HepG2 (cell line): ENCODE measurements around the gene GPHN.
"Not testable (repeated sequence)": the region's sequence is repeated elsewhere in the genome, so short reads cannot be mapped to it uniquely, and the experiment has no call there.

Experiments
- ARID3A ChIP-seq: IDR thresholded peaks from 2 replicates; pipeline ENCODE4 v1.6.1; 2012; ENCODE audit warnings: low read depth, low read length, improper control_type of control experiment
- BRCA1 ChIP-seq: sonication (generic); formaldehyde crosslinking; IDR thresholded peaks from 2 replicates; pipeline ENCODE4 v1.4.0; 2020; ENCODE audit warnings: missing genetic modification reagents
- CSRNP1 ChIP-seq: sonication (generic); formaldehyde crosslinking; IDR thresholded peaks from 2 replicates; pipeline ENCODE4 v1.8.1; 2023; ENCODE audit warnings: mild to moderate bottlenecking, missing genetic modification reagents
- CTCF ChIP-seq: sonication (generic); formaldehyde crosslinking; IDR thresholded peaks from 2 replicates; pipeline ENCODE4 v1.5.0; 2020; ENCODE audit warnings: mild to moderate bottlenecking, missing genetic modification reagents, moderate library complexity
- EP300 ChIP-seq, 3 experiments: sonication (generic) in 1 of 3; formaldehyde crosslinking in 1 of 3; IDR thresholded peaks; 2 replicates each; pipeline versions ENCODE4 v1.5.1 to v1.6.1; 2011 to 2020; ENCODE audit warnings: low read depth in 2 of 3, low read length in 2 of 3, borderline replicate concordance in 1 of 3, improper control_type of control experiment in 1 of 3, mild to moderate bottlenecking in 1 of 3, missing genetic modification reagents in 1 of 3, moderate library complexity in 1 of 3
- FOXM1 ChIP-seq: sonication (generic); formaldehyde crosslinking; IDR thresholded peaks from 2 replicates; pipeline ENCODE4 v1.5.0; 2020; ENCODE audit warnings: missing genetic modification reagents
- HNRNPL ChIP-seq: fragments of 200-400 bp; formaldehyde crosslinking; IDR thresholded peaks from 2 replicates; pipeline ENCODE4 v1.6.1; 2017; ENCODE audit warnings: mild to moderate bottlenecking, low read depth, low read length
- PBX3 ChIP-seq: sonication (generic); formaldehyde crosslinking; IDR thresholded peaks from 2 replicates; pipeline ENCODE4 v1.8.1; 2023; ENCODE audit warnings: missing genetic modification reagents, inconsistent platforms, borderline replicate concordance
- PITX1 ChIP-seq: sonication (generic); formaldehyde crosslinking; IDR thresholded peaks from 2 replicates; pipeline ENCODE4 v1.5.1; 2020; ENCODE audit warnings: mild to moderate bottlenecking, missing genetic modification reagents
- REPIN1 ChIP-seq: sonication (generic); formaldehyde crosslinking; IDR thresholded peaks from 2 replicates; pipeline ENCODE4 v1.8.0; 2022; ENCODE audit warnings: missing genetic modification reagents, low read depth, mild to moderate bottlenecking, borderline replicate concordance
- ZNF274 ChIP-seq: sonication (generic); formaldehyde crosslinking; IDR thresholded peaks from 2 replicates; pipeline ENCODE4 v1.5.1; 2020; ENCODE audit warnings: mild to moderate bottlenecking, missing genetic modification reagents
- ZNF280D ChIP-seq: sonication (generic); formaldehyde crosslinking; IDR thresholded peaks from 2 replicates; pipeline ENCODE4 v1.5.1; 2020; ENCODE audit warnings: mild to moderate bottlenecking, missing genetic modification reagents
- ZNF431 ChIP-seq: sonication (generic); formaldehyde crosslinking; IDR thresholded peaks from 2 replicates; pipeline ENCODE4 v1.9.0; 2022; ENCODE audit warnings: missing genetic modification reagents, low read depth, mild to moderate bottlenecking, borderline replicate concordance
- ZSCAN31 ChIP-seq: sonication (generic); formaldehyde crosslinking; IDR thresholded peaks from 2 replicates; pipeline ENCODE4 v1.5.0; 2020; ENCODE audit warnings: low read depth, mild to moderate bottlenecking, missing genetic modification reagents

GRCh38 chr14:66715313-66715712 lies 207.4 kb downstream of the GPHN start:
- TF ChIP-seq CTCF (CRISPR knock-in tag); PITX1 (CRISPR knock-in tag); ZSCAN31 (CRISPR knock-in tag); CSRNP1 (CRISPR knock-in tag); EP300 (IDR thresholded peaks at IDR 0.05; ENCODE audit: low read depth in 2 of 2, low read length in 2 of 2); EP300 (CRISPR knock-in tag; IDR thresholded peaks at IDR 0.05; ENCODE audit: borderline replicate concordance); ZNF431; BRCA1; ARID3A; REPIN1 (CRISPR knock-in tag); ZNF280D (CRISPR knock-in tag); FOXM1 (CRISPR knock-in tag); PBX3 (CRISPR knock-in tag); HNRNPL; ZNF274: not testable (repeated sequence)
